Keratinocyte (primary cell): ENCODE measurements around the gene MED15. TPM values are rescaled to one million over a fixed set of nuclear protein-coding genes. Genes with fewer than 3 reads are reported as not detected.
A peak's percentile ranks its signal among the peaks of the same experiment; 100 is the strongest.

Source experiments
- DNase-seq: peaks from one replicate; pipeline ENCODE4 v3.0.0-alpha.2; 2011; ENCODE audit warnings: low read depth, missing footprints, low spot score
- FAIRE-seq: peaks from 2 replicates; lab custom pipeline; 2011; peaks lifted over from hg19 to GRCh38; lab: Jason Lieb, UNC
- H2AFZ ChIP-seq: 2 replicates; pipeline ENCODE4 v1.6.0; 2012; ENCODE audit warnings: low read length, control low read depth, inconsistent platforms; ENCODE audit not compliant: control insufficient read depth
- H3K27ac ChIP-seq: 2 replicates; pipeline ENCODE4 v1.5.1; 2011; ENCODE audit warnings: low read length; ENCODE audit not compliant: control insufficient read depth, insufficient read depth
- H3K27me3 ChIP-seq: 3 replicates; pipeline ENCODE4 v1.6.0; 2011; ENCODE audit warnings: low read length; ENCODE audit not compliant: control insufficient read depth, insufficient read depth; ENCODE audit errors: extremely low read depth
- H3K36me3 ChIP-seq, 2 experiments: 2 replicates in 1 of 2; 3 replicates in 1 of 2; pipeline ENCODE4 v1.5.1; 2011; ENCODE audit warnings: low read length in 2 of 2, mild to moderate bottlenecking in 1 of 2; ENCODE audit not compliant: control insufficient read depth in 2 of 2, insufficient read depth in 2 of 2; ENCODE audit errors: extremely low read depth in 1 of 2
- H3K4me1 ChIP-seq: 3 replicates; pipeline ENCODE4 v1.5.1; 2011; ENCODE audit warnings: low read length; ENCODE audit not compliant: control insufficient read depth, insufficient read depth; ENCODE audit errors: extremely low read depth
- H3K4me2 ChIP-seq: 3 replicates; pipeline ENCODE4 v1.6.0; 2011; ENCODE audit warnings: low read depth, low read length; ENCODE audit not compliant: control insufficient read depth, insufficient read depth; ENCODE audit errors: extremely low read depth
- H3K4me3 ChIP-seq, 3 experiments: fragments of 200-600 bp in 1 of 3; sonication (generic) in 1 of 3; 2 replicates in 2 of 3; 3 replicates in 1 of 3; pipeline ENCODE4 v1.5.1; 2011 to 2016; ENCODE audit warnings: low read length in 3 of 3, mild to moderate bottlenecking in 3 of 3, control low read depth in 2 of 3, inconsistent platforms in 1 of 3, low read depth in 1 of 3, mixed read lengths in 1 of 3, mixed run types in 1 of 3, moderate library complexity in 1 of 3; ENCODE audit not compliant: control insufficient read depth in 2 of 3, insufficient read depth in 2 of 3; ENCODE audit errors: extremely low read depth in 1 of 3
- H3K79me2 ChIP-seq: 2 replicates; pipeline ENCODE4 v1.6.0; 2012; ENCODE audit warnings: low read length; ENCODE audit not compliant: control insufficient read depth, insufficient read depth
- H3K9ac ChIP-seq: 3 replicates; pipeline ENCODE4 v1.6.0; 2011; ENCODE audit warnings: low read length; ENCODE audit not compliant: control insufficient read depth, insufficient read depth; ENCODE audit errors: extremely low read depth
- H3K9me1 ChIP-seq: 3 replicates; pipeline ENCODE4 v1.6.0; 2011; ENCODE audit warnings: low read length; ENCODE audit not compliant: control insufficient read depth, insufficient read depth; ENCODE audit errors: extremely low read depth
- H3K9me3 ChIP-seq: 2 replicates; pipeline ENCODE4 v1.5.1; 2012; ENCODE audit warnings: low read depth, low read length; ENCODE audit not compliant: control insufficient read depth
- H4K20me1 ChIP-seq: 3 replicates; pipeline ENCODE4 v1.6.0; 2011; ENCODE audit warnings: low read length; ENCODE audit not compliant: control insufficient read depth, insufficient read depth; ENCODE audit errors: extremely low read depth
- EZH2 ChIP-seq: IDR thresholded peaks from one replicate; pipeline ENCODE4 v1.6.1; 2012; ENCODE audit warnings: inconsistent platforms, mild to moderate bottlenecking, low read length, moderate library complexity
- dilution Hi-C: fragments of 300-500 bp; cut with MboI; formaldehyde crosslinking; loops from one replicate; pipeline ENCODE4 v1.7.0; 2020; ENCODE audit warnings: low sequenced_read_pairs; ENCODE audit not compliant: extremely low pct_ligation_motif_present
- polyA plus RNA-seq, 5 experiments: library from polyadenylated mRNA; depleted of rRNA in 3 of 5; stranded (reverse) in 3 of 5; stranded (forward) in 1 of 5; unstranded in 1 of 5; fragments of >200 nt; gene quantifications; 1 replicate in 1 of 5; 2 replicates in 3 of 5; 3 replicates in 1 of 5; pipeline versions ENCODE4 v1.2.1 to v1.2.3, GENCODE V29; 2011 to 2012; ENCODE audit warnings: missing spikeins in 2 of 5, low read depth in 1 of 5, low replicate concordance in 1 of 5
- TF ChIP-seq, protein P1 (sequence below), 3 experiments: IDR thresholded peaks in 1 of 3; conservative IDR thresholded peaks in 1 of 3; optimal IDR thresholded peaks in 1 of 3; 2 replicates in 2 of 3; 3 replicates in 1 of 3; pipeline versions ENCODE3 to v1.5.1; 2011; ENCODE audit warnings: low read length in 3 of 3, mild to moderate bottlenecking in 3 of 3, moderate library complexity in 2 of 3, control low read depth in 1 of 3, inconsistent platforms in 1 of 3; ENCODE audit not compliant: insufficient read depth in 2 of 3; ENCODE audit errors: extremely low read depth in 1 of 3

Gene MED15
- polyA plus RNA-seq, 1 donor (not counting 4 experiments of a cell fraction or from before 2014, with no cell fraction given) = 24.9 TPM

DNA sequence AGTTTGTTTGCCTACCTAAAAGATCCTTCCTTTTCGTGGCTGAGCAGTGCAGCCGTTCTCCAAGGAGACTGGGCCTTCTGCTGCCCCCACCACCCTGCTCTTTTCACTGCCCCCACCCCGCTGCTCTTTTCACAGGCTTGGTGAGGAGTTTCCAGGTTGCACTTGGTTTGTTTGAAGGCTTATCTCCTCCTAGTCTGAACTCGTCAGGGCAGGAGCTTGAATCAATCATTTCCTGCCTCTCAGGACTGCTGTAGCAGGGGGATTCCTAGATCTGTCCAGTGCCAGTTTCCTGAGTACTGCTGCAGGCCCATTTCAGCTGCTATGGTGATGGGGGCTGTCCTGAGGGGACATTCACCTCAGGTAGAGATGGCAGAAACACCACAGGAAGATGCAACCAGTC, 10.0 kb downstream of the MED15 start:
- H3K27ac ChIP-seq = peak overlapping the region; percentile 68
- H3K4me2 ChIP-seq = peak overlapping the region; percentile 53
- dilution Hi-C loops = no loop called here
- peak overlapping the region; percentile 42 for H3K9ac ChIP-seq
- no peaks in the 10 kb centered on the region for H3K9me3 ChIP-seq
- peaks cover 53% of the 10 kb centered on the region for H3K4me1 ChIP-seq
- DNase-seq (no peak), FAIRE-seq (peak; percentile 32)
- no peaks in the 10 kb centered on the region for H3K27me3 ChIP-seq
- peaks cover 45% of the 10 kb centered on the region for H4K20me1 ChIP-seq
- no peak overlapping the region for H3K4me3 ChIP-seq
- H3K36me3 ChIP-seq = peaks cover 14 to 37% of the 10 kb centered on the region in 2 experiments
- peaks cover 8% of the 10 kb centered on the region for H3K9me1 ChIP-seq
- TF ChIP-seq EZH2 = no peak
- TF ChIP-seq, protein P1, sequence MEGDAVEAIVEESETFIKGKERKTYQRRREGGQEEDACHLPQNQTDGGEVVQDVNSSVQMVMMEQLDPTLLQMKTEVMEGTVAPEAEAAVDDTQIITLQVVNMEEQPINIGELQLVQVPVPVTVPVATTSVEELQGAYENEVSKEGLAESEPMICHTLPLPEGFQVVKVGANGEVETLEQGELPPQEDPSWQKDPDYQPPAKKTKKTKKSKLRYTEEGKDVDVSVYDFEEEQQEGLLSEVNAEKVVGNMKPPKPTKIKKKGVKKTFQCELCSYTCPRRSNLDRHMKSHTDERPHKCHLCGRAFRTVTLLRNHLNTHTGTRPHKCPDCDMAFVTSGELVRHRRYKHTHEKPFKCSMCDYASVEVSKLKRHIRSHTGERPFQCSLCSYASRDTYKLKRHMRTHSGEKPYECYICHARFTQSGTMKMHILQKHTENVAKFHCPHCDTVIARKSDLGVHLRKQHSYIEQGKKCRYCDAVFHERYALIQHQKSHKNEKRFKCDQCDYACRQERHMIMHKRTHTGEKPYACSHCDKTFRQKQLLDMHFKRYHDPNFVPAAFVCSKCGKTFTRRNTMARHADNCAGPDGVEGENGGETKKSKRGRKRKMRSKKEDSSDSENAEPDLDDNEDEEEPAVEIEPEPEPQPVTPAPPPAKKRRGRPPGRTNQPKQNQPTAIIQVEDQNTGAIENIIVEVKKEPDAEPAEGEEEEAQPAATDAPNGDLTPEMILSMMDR (optimal IDR thresholded peaks at IDR 0.05 in 1 of 3, IDR thresholded peaks at IDR 0.05 in 1 of 3, conservative IDR thresholded peaks at IDR 0.05 in 1 of 3; ENCODE audit: extremely low read depth in 1 of 3, insufficient read depth in 2 of 3, low read length in 3 of 3) = no peak
- H3K79me2 ChIP-seq = peaks cover 92% of the 10 kb centered on the region
- no peak overlapping the region for H2AFZ ChIP-seq

DNA sequence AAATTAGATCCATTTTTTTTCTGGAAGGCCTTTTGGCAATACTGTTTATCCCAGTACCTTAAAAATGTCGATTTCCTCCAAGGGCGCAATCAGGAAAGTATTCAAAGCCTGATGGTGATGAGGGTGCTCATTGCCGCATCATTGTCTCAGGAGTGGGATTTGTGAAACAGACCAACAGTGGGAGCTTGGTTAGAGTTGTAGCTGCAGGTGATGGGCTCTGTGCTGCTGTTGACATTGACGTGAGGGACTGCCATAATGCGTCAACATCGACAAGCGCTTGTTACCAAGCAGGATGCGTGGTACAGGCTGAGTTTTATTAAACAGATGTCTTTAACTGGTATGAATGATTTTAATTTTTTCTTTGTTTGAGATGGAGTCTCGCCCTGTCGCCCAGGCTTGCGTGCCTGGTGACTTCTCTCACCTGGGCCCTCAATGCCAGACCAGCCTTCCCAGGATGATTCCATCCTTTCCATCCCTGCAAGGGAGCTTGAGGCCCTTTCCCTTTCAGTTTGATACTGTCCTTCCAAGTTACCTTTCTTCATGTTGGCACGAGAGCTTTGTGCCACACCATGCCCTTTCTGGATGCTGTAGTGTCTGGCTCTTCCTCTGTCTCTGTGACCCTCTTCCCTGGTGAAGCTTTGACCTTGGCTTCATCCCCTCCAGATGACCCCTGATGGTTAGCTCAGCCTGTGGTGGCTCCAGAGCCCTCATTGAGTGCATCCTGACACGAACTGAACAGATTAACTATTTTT, 10.6 kb downstream of the MED15 start:
- TF ChIP-seq EZH2 = no peak
- TF ChIP-seq, protein P1 (optimal IDR thresholded peaks at IDR 0.05 in 1 of 3, IDR thresholded peaks at IDR 0.05 in 1 of 3, conservative IDR thresholded peaks at IDR 0.05 in 1 of 3; ENCODE audit: extremely low read depth in 1 of 3, insufficient read depth in 2 of 3, low read length in 3 of 3) = no peak
- H3K9me3 ChIP-seq = no peaks in the 10 kb centered on the region
- no peak overlapping the region for H3K4me3 ChIP-seq
- H3K9me1 ChIP-seq = peaks cover 7% of the 10 kb centered on the region
- dilution Hi-C loops = no loop called here
- peaks cover 45% of the 10 kb centered on the region for H4K20me1 ChIP-seq
- no peak for FAIRE-seq
- H3K79me2 ChIP-seq = peaks cover 92% of the 10 kb centered on the region
- no peak overlapping the region for H2AFZ ChIP-seq
- peaks cover 14 to 37% of the 10 kb centered on the region in 2 experiments for H3K36me3 ChIP-seq
- peak overlapping the region; percentile 17 for H3K27ac ChIP-seq
- peak overlapping the region; percentile 53 for H3K4me2 ChIP-seq
- H3K27me3 ChIP-seq = no peaks in the 10 kb centered on the region
- H3K9ac ChIP-seq = no peak overlapping the region
- DNase-seq = no peak
- H3K4me1 ChIP-seq = peaks cover 59% of the 10 kb centered on the region
